Hair follicular keratinocyte (primary cell): Measurements from ENCODE around the gene RFWD3. TPM values are rescaled to one million over a fixed set of nuclear protein-coding genes. Genes with fewer than 3 reads are reported as not detected.

ENCODE experiments used
- total RNA-seq: library from RNA; depleted of rRNA; stranded (reverse); fragments of >200 nt; gene quantifications from 2 replicates; pipeline ENCODE4 v1.2.3, GENCODE V29; 2015

The RFWD3 gene, protein sequence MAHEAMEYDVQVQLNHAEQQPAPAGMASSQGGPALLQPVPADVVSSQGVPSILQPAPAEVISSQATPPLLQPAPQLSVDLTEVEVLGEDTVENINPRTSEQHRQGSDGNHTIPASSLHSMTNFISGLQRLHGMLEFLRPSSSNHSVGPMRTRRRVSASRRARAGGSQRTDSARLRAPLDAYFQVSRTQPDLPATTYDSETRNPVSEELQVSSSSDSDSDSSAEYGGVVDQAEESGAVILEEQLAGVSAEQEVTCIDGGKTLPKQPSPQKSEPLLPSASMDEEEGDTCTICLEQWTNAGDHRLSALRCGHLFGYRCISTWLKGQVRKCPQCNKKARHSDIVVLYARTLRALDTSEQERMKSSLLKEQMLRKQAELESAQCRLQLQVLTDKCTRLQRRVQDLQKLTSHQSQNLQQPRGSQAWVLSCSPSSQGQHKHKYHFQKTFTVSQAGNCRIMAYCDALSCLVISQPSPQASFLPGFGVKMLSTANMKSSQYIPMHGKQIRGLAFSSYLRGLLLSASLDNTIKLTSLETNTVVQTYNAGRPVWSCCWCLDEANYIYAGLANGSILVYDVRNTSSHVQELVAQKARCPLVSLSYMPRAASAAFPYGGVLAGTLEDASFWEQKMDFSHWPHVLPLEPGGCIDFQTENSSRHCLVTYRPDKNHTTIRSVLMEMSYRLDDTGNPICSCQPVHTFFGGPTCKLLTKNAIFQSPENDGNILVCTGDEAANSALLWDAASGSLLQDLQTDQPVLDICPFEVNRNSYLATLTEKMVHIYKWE
- total RNA-seq, result 22.2 and 35.5 TPM in 2 replicates

DNA sequence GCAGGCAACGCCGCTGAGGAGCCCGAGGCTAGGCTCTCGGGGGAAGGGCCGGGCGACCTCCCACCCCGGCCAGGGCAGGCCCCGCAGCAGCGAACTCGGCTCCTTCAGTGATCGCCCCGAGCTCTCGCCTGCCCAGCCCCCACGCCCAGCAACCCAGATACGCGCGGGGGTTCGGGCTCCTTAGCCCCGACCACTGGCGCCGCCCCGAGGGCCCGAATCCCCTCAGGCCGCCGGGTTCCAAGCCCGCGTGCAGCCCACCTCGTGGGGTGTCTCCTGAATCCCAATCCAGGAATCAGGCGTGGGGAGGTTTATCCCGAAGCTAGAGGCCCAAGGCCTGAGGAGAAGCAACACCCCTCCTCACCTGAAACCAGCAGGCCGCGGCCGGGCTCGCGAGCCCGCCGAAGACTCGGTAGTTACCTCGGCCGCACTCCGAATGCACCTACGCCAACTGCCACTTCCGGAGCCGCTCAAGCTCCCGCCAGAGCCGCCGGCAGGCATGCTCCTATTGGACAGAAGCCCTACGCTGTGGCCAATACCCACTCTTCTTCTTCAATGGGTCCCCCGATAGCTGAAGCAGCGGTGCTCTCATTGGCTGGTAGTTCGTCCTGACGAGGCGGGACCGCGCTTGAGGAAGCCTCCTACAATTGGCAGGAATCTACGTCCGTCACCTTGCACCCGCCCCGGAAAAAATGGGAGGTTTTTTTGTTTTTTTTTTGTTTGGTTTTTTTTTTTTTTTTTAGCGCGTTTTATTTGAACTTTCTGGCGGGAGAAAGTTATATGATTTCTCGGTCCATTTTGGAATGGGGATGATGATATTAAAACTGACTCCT, at the start of gene RFWD3:
RFWD3 (minus strand) TSS at position 453 of the 830 bp plus-strand sequence. CDS start 5,428 bp downstream, outside the sequence.

DNA sequence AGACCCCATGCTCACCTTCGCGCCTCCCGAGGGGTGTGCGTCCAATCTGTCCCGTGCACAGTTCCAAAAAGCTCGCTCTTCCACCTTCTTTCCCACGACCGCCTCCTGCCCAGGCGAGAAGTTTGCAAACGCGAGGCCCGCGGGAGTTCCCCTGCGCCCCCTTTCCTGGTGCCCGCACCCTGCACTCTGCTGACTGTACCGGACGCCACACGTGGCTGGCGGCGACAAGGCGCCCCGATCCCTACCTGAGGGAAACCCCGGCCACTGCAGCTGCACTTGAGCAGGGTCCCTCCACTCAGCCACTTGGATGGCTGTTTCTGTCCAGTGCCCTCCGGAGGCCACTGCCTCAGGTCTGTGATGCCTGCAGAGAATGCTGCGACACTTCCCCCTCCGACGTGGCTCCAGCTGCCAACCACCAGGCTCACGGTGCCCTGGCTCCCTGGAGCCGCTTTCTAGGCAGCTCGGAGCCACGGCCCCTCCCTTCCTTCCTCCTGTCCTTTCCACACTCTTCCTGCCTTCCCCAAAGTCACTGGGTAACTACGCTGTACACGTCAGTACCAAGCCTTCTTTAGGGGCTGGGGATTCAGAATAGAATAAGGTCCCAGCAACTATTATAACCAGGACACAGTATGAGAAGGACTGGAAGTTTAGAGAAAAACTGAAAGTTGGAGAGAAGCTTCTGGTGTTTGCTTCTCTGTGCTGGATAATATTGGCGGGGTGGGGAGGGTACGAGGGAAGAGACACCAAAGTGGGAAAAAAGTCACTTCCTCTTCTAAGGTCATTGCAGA, 34.0 kb upstream of the RFWD3 start, which contains the start of gene MLKL:
MLKL (minus strand) TSS at position 425 of the 788 bp plus-strand sequence. CDS start 5,105 bp downstream, outside the sequence.

DNA sequence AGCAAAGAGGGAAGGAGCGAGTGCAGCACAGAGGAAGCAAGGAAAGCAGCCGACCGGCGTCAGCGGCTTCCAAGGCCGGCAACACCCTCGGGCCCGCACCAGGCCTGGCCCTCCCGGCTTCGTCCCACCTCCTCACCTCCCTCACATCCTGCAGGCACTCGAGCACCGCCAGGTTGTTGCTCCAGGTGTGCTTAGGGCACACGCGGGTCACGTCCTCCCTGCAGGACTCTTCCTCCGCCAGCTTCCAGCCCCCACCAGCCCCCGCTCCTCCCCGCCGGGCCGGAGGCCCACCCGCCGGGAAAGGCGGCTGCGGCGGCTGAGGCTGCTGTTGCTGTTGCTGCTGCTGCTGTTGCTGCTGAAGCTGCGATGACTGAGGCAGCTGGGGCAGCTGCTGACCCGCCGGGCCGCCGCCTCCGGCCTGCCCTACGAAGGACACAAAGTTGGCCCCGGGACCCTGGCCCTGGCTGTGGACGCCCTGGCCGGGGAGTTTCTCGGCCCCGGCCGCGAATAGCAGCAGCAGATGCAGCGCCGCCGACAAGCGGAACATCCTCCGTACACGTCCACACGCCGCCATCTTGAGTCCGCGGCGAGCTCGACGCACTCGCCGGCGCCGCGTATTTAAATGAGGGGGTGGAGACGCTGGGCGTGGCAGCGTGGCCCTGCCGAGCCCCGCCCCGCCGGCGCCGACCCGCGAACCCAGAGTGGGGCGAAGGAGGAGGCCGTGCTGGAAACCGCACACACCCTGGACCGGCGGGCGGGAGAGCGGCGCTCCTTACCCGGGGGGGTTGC, 60.0 kb downstream of the RFWD3 start, which contains the start of gene GLG1:
GLG1 (minus strand) TSS at position 594 of the 789 bp plus-strand sequence; CDS start at position 574, 20 bp downstream.

Other genes starting within 250 kb of the RFWD3 start
- gene CLEC18B, start 245.4 kb downstream of the RFWD3 start, total RNA-seq, result 1.2 and 2.1 TPM in 2 replicates
- 78.4 and 101 TPM in 2 replicates for gene GLG1, start 59.8 kb downstream of the RFWD3 start, total RNA-seq
- 14.4 and 16.9 TPM in 2 replicates for gene MLKL, start 34.0 kb upstream of the RFWD3 start, total RNA-seq
- gene FA2H, start 107.9 kb upstream of the RFWD3 start, total RNA-seq, result 0.23 TPM in 1 of 2 replicates, not detected in the other